Vagina (tissue), 2 donors: ENCODE data around the gene SDK2. TPM values are rescaled to one million over a fixed set of nuclear protein-coding genes. Genes with fewer than 3 reads are reported as not detected.

Source experiments
- DNase-seq, 2 donors: peaks; one replicate each; pipeline ENCODE4 v3.0.0-alpha.2; 2017; ENCODE audit errors: extremely low spot score in 2 of 2
- H3K27ac ChIP-seq: fragments of 200-600 bp; sonication (generic); one replicate; pipeline ENCODE4 v1.5.1; 2019
- H3K27me3 ChIP-seq: fragments of 200-600 bp; sonication (generic); one replicate; pipeline ENCODE4 v1.5.1; 2019
- H3K36me3 ChIP-seq, 2 donors: fragments of 200-600 bp; sonication (generic); one replicate each; pipeline ENCODE4 v1.5.1; 2017 to 2019
- H3K4me1 ChIP-seq: fragments of 200-600 bp; sonication (generic); one replicate; pipeline ENCODE4 v1.5.1; 2019
- H3K4me3 ChIP-seq, 2 donors: fragments of 200-600 bp; sonication (generic); 1 replicate in 1 of 2; 2 replicates in 1 of 2; pipeline ENCODE4 v1.5.1; 2016 to 2019
- H3K9me3 ChIP-seq: fragments of 200-600 bp; sonication (generic); one replicate; pipeline ENCODE4 v1.5.1; 2019
- CTCF ChIP-seq, 3 experiments: fragments of 450-650 bp in 2 of 3; fragments of 200-600 bp in 1 of 3; sonication (generic) in 1 of 3; IDR thresholded peaks; one replicate each; pipeline ENCODE4 v1.5.1; 2017 to 2019; ENCODE audit warnings: antibody characterized with exemption in 3 of 3, mild to moderate bottlenecking in 2 of 3, moderate library complexity in 2 of 3
- POLR2A ChIP-seq, 2 donors: fragments of 450-650 bp; IDR thresholded peaks; one replicate each; pipeline ENCODE4 v1.6.1; 2017; ENCODE audit warnings: antibody characterized with exemption in 2 of 2, mild to moderate bottlenecking in 2 of 2, moderate library complexity in 2 of 2
- POLR2AphosphoS5 ChIP-seq, 2 donors: sonication (generic); formaldehyde crosslinking; IDR thresholded peaks; one replicate each; pipeline ENCODE4 v1.9.0; 2017; ENCODE audit warnings: antibody characterized with exemption in 2 of 2, mild to moderate bottlenecking in 2 of 2, low read depth in 1 of 2; ENCODE audit not compliant: insufficient read depth in 1 of 2
- intact Hi-C: fragments of 100-400 bp; cut with DNase I; formaldehyde crosslinking; loops from one replicate; pipeline ENCODE4 v1.15.1; 2023
- total RNA-seq: library from RNA; depleted of rRNA; stranded (reverse); fragments of >200 nt; gene quantifications from one replicate; pipeline ENCODE4 v1.2.3, GENCODE V29; 2016

The SDK2 gene
- total RNA-seq, 1 donor from 2014 or later: 1.7 TPM

- Histone ChIP-seq H3K27me3 (no peaks in the 10 kb centered on the region), H3K4me1 (no peaks in the 10 kb centered on the region), H3K9me3 (no peaks in the 10 kb centered on the region), H3K27ac (no peak overlapping the region), H3K4me3 (no peak overlapping the region), H3K36me3 (no peaks in the 10 kb centered on the region)
- intact Hi-C loops: no loop called here
- no peak for DNase-seq
- no peak for TF ChIP-seq POLR2AphosphoS5 (IDR thresholded peaks at IDR 0.05; ENCODE audit: insufficient read depth in 1 of 2, low read depth in 1 of 2)
These were observed 254.8 kb downstream of the SDK2 start for GRCh38 chr17:73389411-73389810.

- H3K4me3 ChIP-seq: no peak overlapping the region
- H3K27me3 ChIP-seq: no peaks in the 10 kb centered on the region
- intact Hi-C loops: no loop called here
- no peak for TF ChIP-seq POLR2AphosphoS5 (IDR thresholded peaks at IDR 0.05; ENCODE audit: insufficient read depth in 1 of 2, low read depth in 1 of 2)
- no peak for DNase-seq
- no peak overlapping the region for H3K27ac ChIP-seq
- no peaks in the 10 kb centered on the region for H3K4me1 ChIP-seq
- H3K9me3 ChIP-seq: no peaks in the 10 kb centered on the region
- no peaks in the 10 kb centered on the region for H3K36me3 ChIP-seq
These were observed 255.7 kb downstream of the SDK2 start for GRCh38 chr17:73388578-73388905.

- DNase-seq: no peak
These were observed 256.3 kb downstream of the SDK2 start for GRCh38 chr17:73387746-73388577.

GRCh38 chr17:73386561-73386960 lies 257.7 kb downstream of the SDK2 start:
- H3K27me3 ChIP-seq: no peaks in the 10 kb centered on the region
- H3K27ac ChIP-seq: no peak overlapping the region
- H3K9me3 ChIP-seq: no peaks in the 10 kb centered on the region
- no peak for DNase-seq
- intact Hi-C loops: no loop called here
- no peak for TF ChIP-seq POLR2A (IDR thresholded peaks at IDR 0.05)
- no peak for TF ChIP-seq CTCF (IDR thresholded peaks at IDR 0.05)
- no peak for TF ChIP-seq POLR2AphosphoS5 (IDR thresholded peaks at IDR 0.05; ENCODE audit: insufficient read depth in 1 of 2, low read depth in 1 of 2)
- no peak overlapping the region for H3K4me3 ChIP-seq
- H3K36me3 ChIP-seq: no peaks in the 10 kb centered on the region
- H3K4me1 ChIP-seq: no peaks in the 10 kb centered on the region

More at GRCh38 chr17:73387746-73388577, 256.3 kb downstream of the SDK2 start:
- Histone ChIP-seq H3K4me3 (no peak overlapping the region), H3K4me1 (no peaks in the 10 kb centered on the region), H3K9me3 (no peaks in the 10 kb centered on the region), H3K36me3 (no peaks in the 10 kb centered on the region), H3K27ac (no peak overlapping the region), H3K27me3 (no peaks in the 10 kb centered on the region)
- TF ChIP-seq CTCF (IDR thresholded peaks at IDR 0.05): no peak
- no peak for TF ChIP-seq POLR2A (IDR thresholded peaks at IDR 0.05)
- intact Hi-C loops: no loop called here

GRCh38 chr17:73384926-73385325 lies 259.3 kb downstream of the SDK2 start:
- Histone ChIP-seq H3K9me3 (no peaks in the 10 kb centered on the region), H3K4me3 (no peak overlapping the region), H3K27me3 (no peaks in the 10 kb centered on the region), H3K36me3 (no peaks in the 10 kb centered on the region), H3K27ac (no peak overlapping the region), H3K4me1 (no peaks in the 10 kb centered on the region)
- TF ChIP-seq POLR2AphosphoS5 (IDR thresholded peaks at IDR 0.05; ENCODE audit: insufficient read depth in 1 of 2, low read depth in 1 of 2) (no peak), POLR2A (IDR thresholded peaks at IDR 0.05) (no peak), CTCF (IDR thresholded peaks at IDR 0.05) (no peak)
- DNase-seq: no peak
- intact Hi-C loops: no loop called here

- DNase-seq: no peak
- Histone ChIP-seq H3K4me3 (no peak overlapping the region), H3K4me1 (no peaks in the 10 kb centered on the region), H3K36me3 (no peaks in the 10 kb centered on the region), H3K27me3 (no peaks in the 10 kb centered on the region), H3K9me3 (no peaks in the 10 kb centered on the region), H3K27ac (no peak overlapping the region)
- intact Hi-C loops: no loop called here
- TF ChIP-seq POLR2AphosphoS5 (IDR thresholded peaks at IDR 0.05; ENCODE audit: insufficient read depth in 1 of 2, low read depth in 1 of 2) (no peak), CTCF (IDR thresholded peaks at IDR 0.05) (no peak), POLR2A (IDR thresholded peaks at IDR 0.05) (no peak)
These were observed 263.7 kb downstream of the SDK2 start for GRCh38 chr17:73380439-73381106.
